Frontal cortex (tissue), 4 donors: ENCODE results near the gene PLA2G6. TPM values are rescaled to one million over a fixed set of nuclear protein-coding genes. Genes with fewer than 3 reads are reported as not detected.

Experiments used
- DNase-seq, 2 donors: peaks; one replicate each; pipeline ENCODE4 v3.0.0; 2012; ENCODE audit warnings: low spot score in 2 of 2
- FAIRE-seq: peaks from 2 replicates; lab custom pipeline; 2012; peaks lifted over from hg19 to GRCh38; lab: Jason Lieb, UNC
- small RNA-seq: library from RNA; depleted of rRNA; stranded (forward); fragments of <200 nt; gene quantifications from one replicate; pipeline ENCODE3, GENCODE V24; 2014
- total RNA-seq: library from RNA; depleted of rRNA; stranded (reverse); fragments of >200 nt; gene quantifications from one replicate; pipeline ENCODE4 v1.2.3, GENCODE V29; 2014
- donor health status: control.
- donor health status: control.
- donor health status: control.

The PLA2G6 gene
- total RNA-seq, 1 donor from 2014 or later: 19.6 TPM

DNA sequence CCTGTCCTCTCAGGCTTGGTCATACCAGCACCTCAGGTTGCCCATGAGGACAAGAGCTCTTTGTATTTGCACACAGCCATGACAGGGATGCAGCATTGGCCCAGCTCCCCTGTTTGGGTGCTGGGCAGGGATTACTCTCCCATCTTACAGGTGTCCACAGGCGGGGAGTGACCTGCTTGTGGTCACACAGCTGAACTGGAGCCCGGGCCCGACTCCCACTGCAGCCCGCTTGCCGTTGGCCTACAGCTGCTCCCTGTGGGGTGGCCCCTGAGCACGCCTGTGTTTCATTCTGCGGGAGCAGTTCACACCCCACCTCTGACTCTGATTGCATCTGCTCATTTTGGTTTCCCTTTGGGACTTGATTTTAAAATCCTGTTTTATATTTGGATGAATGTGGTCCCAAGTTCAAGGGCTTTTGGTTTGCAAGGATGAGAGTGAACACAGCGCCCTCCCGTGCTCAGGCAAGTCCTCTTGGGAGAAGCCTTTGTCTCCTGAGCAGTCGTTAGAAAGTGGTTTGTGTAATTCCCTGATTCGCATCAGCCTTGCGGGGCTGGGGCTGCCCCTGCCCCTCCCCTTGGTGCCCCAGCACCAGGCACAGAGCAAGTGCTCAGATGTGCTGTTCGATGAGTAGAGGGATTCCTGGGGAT is 115.1 kb downstream of the PLA2G6 start:
- DNase-seq (no peak), FAIRE-seq (no peak)

- FAIRE-seq (no peak), DNase-seq (no peak)
These were observed 116.1 kb downstream of the PLA2G6 start for GRCh38 chr22:38065539-38065938.

- FAIRE-seq (peak; percentile 57), DNase-seq (no peak)
These were observed 118.8 kb downstream of the PLA2G6 start for GRCh38 chr22:38062791-38063190.

Small RNA genes lying within 50 kb of the gene (small RNA-seq; reads per million reads assigned to genes)
- 0.20 reads per million for gene RN7SL704P

Other genes with a start within 250 kb of the PLA2G6 start
- 1.2 TPM for gene C22orf23, start 228.2 kb downstream of the PLA2G6 start, total RNA-seq
- gene POLR2F, start 228.1 kb downstream of the PLA2G6 start, total RNA-seq: 26.9 TPM
- gene SOX10, start 197.3 kb downstream of the PLA2G6 start, total RNA-seq: 1.6 TPM
- gene PICK1, start 124.4 kb downstream of the PLA2G6 start, total RNA-seq: 24.9 TPM
- gene SLC16A8, start 97.6 kb downstream of the PLA2G6 start, total RNA-seq: 3.7 TPM
- under 0.01 TPM for gene BAIAP2L2, start 71.1 kb downstream of the PLA2G6 start, total RNA-seq
- 1.6 TPM for gene MAFF, start 20.2 kb upstream of the PLA2G6 start, total RNA-seq
- 6.9 TPM for gene TMEM184B, start 91.2 kb upstream of the PLA2G6 start, total RNA-seq
- 197 TPM for gene CSNK1E, start 135.6 kb upstream of the PLA2G6 start, total RNA-seq